Astrocyte (in vitro differentiated cells and primary cell): ENCODE measurements around the gene IQSEC2. TPM values are rescaled to one million over a fixed set of nuclear protein-coding genes. Genes with fewer than 3 reads are reported as not detected.

Experiments used
- DNase-seq: peaks from one replicate; pipeline ENCODE4 v3.0.0-alpha.2; 2010; ENCODE audit warnings: low read depth
- FAIRE-seq: peaks from 2 replicates; lab custom pipeline; 2011; peaks lifted over from hg19 to GRCh38; lab: Jason Lieb, UNC
- H2AFZ ChIP-seq: 2 replicates; pipeline ENCODE4 v1.6.0; 2012; ENCODE audit warnings: low read depth, low read length, inconsistent platforms
- H3K27ac ChIP-seq: 2 replicates; pipeline ENCODE4 v1.5.1; 2011; ENCODE audit warnings: low read depth, low read length, inconsistent platforms
- H3K27me3 ChIP-seq: 2 replicates; pipeline ENCODE4 v1.6.0; 2011; ENCODE audit warnings: low read length, inconsistent platforms; ENCODE audit not compliant: insufficient read depth
- H3K36me3 ChIP-seq: 2 replicates; pipeline ENCODE4 v1.5.1; 2011; ENCODE audit warnings: low read length, inconsistent platforms; ENCODE audit not compliant: insufficient read depth
- H3K4me1 ChIP-seq: 2 replicates; pipeline ENCODE4 v1.5.1; 2011; ENCODE audit warnings: low read length, inconsistent platforms; ENCODE audit not compliant: insufficient read depth
- H3K4me2 ChIP-seq: 2 replicates; pipeline ENCODE4 v1.6.0; 2012; ENCODE audit warnings: low read length, inconsistent platforms
- H3K4me3 ChIP-seq: 2 replicates; pipeline ENCODE4 v1.5.1; 2011; ENCODE audit warnings: low read depth, mild to moderate bottlenecking, low read length, inconsistent platforms; ENCODE audit not compliant: insufficient read depth
- H3K79me2 ChIP-seq: 2 replicates; pipeline ENCODE4 v1.6.0; 2012; ENCODE audit warnings: mild to moderate bottlenecking, low read length, inconsistent platforms; ENCODE audit not compliant: insufficient read depth
- H3K9ac ChIP-seq: 2 replicates; pipeline ENCODE4 v1.6.0; 2012; ENCODE audit warnings: mild to moderate bottlenecking, low read length, inconsistent platforms
- H3K9me3 ChIP-seq: 2 replicates; pipeline ENCODE4 v1.5.1; 2012; ENCODE audit warnings: low read depth, mild to moderate bottlenecking, low read length, inconsistent platforms; ENCODE audit not compliant: insufficient read depth
- H4K20me1 ChIP-seq: 2 replicates; pipeline ENCODE4 v1.6.0; 2012; ENCODE audit warnings: low read length, inconsistent platforms; ENCODE audit not compliant: insufficient read depth
- H3K27ac Mint-ChIP-seq: one replicate; pipeline ENCODE4 v1.8.0; 2021; ENCODE audit warnings: mild to moderate bottlenecking, mixed read lengths; ENCODE audit not compliant: unreplicated experiment
- H3K27me3 Mint-ChIP-seq: one replicate; pipeline ENCODE4 v1.8.0; 2021; ENCODE audit warnings: low read depth, mixed read lengths; ENCODE audit not compliant: unreplicated experiment
- H3K36me3 Mint-ChIP-seq: one replicate; pipeline ENCODE4 v1.8.0; 2021; ENCODE audit warnings: low read depth, mixed read lengths; ENCODE audit not compliant: unreplicated experiment
- H3K4me1 Mint-ChIP-seq: one replicate; pipeline ENCODE4 v1.8.0; 2021; ENCODE audit warnings: low read depth, mixed read lengths; ENCODE audit not compliant: unreplicated experiment
- H3K4me3 Mint-ChIP-seq: one replicate; pipeline ENCODE4 v1.8.0; 2021; ENCODE audit warnings: mild to moderate bottlenecking, moderate library complexity, mixed read lengths; ENCODE audit not compliant: unreplicated experiment
- H3K9me3 Mint-ChIP-seq: one replicate; pipeline ENCODE4 v1.8.0; 2021; ENCODE audit warnings: mild to moderate bottlenecking, mixed read lengths; ENCODE audit not compliant: unreplicated experiment
- CTCF ChIP-seq: IDR thresholded peaks from 2 replicates; pipeline ENCODE4 v1.5.1; 2011; ENCODE audit warnings: low read depth, mild to moderate bottlenecking, inconsistent platforms, low read length, moderate library complexity; ENCODE audit not compliant: insufficient read depth
- EZH2 ChIP-seq: IDR thresholded peaks from 2 replicates; pipeline ENCODE4 v1.6.1; 2012; ENCODE audit warnings: mild to moderate bottlenecking, low read length, inconsistent platforms; ENCODE audit not compliant: insufficient read depth
- total RNA-seq: library from RNA; stranded (reverse); gene quantifications from 2 replicates; pipeline ENCODE4 v1.2.1, GENCODE V29; 2021

The IQSEC2 gene
- total RNA-seq, 1 donor from 2014 or later: 8.2 TPM

- Histone ChIP-seq H3K79me2 (no peaks in the 10 kb centered on the region), H3K9ac (no peak overlapping the region), H3K27ac (no peak overlapping the region), H3K36me3 (no peaks in the 10 kb centered on the region), H3K4me3 (no peak overlapping the region), H3K9me3 (no peaks in the 10 kb centered on the region), H3K27me3 (no peaks in the 10 kb centered on the region), H4K20me1 (peaks cover 8% of the 10 kb centered on the region), H3K4me2 (no peak overlapping the region), H3K4me1 (peaks cover 15% of the 10 kb centered on the region), H2AFZ (no peak overlapping the region)
- DNase-seq: peak; percentile 36
- Mint-ChIP-seq H3K4me1 (peaks cover 19% of the 10 kb centered on the region), H3K36me3 (peaks cover 4% of the 10 kb centered on the region), H3K9me3 (no peaks in the 10 kb centered on the region), H3K4me3 (no peak overlapping the region), H3K27me3 (no peaks in the 10 kb centered on the region), H3K27ac (no peak overlapping the region)
- FAIRE-seq: peak; percentile 100
- TF ChIP-seq CTCF (no peak), EZH2 (no peak)
Measured at GRCh38 chrX:53265771-53266574, 15.4 kb downstream of the IQSEC2 start.

- no peaks in the 10 kb centered on the region for H3K9me3 ChIP-seq
- H3K27ac ChIP-seq: no peak overlapping the region
- Mint-ChIP-seq H3K27me3 (no peaks in the 10 kb centered on the region), H3K36me3 (peaks cover 4% of the 10 kb centered on the region), H3K9me3 (no peaks in the 10 kb centered on the region), H3K4me3 (peak overlapping the region; percentile 7), H3K27ac (peak overlapping the region; percentile 22), H3K4me1 (peaks cover 19% of the 10 kb centered on the region)
- TF ChIP-seq CTCF: no peak
- TF ChIP-seq EZH2: no peak
- no peaks in the 10 kb centered on the region for H3K36me3 ChIP-seq
- H3K79me2 ChIP-seq: no peaks in the 10 kb centered on the region
- FAIRE-seq (peak; percentile 80), DNase-seq (peak; percentile 65)
- peaks cover 15% of the 10 kb centered on the region for H3K4me1 ChIP-seq
- no peak overlapping the region for H3K4me3 ChIP-seq
- no peaks in the 10 kb centered on the region for H3K27me3 ChIP-seq
- no peak overlapping the region for H2AFZ ChIP-seq
- H3K9ac ChIP-seq: no peak overlapping the region
- H3K4me2 ChIP-seq: peak overlapping the region; percentile 65
- H4K20me1 ChIP-seq: peaks cover 8% of the 10 kb centered on the region
Measured at GRCh38 chrX:53263597-53264094, 17.7 kb downstream of the IQSEC2 start.
